Body of pancreas (tissue), 4 donors: ENCODE results near the gene RHOT2. TPM values are rescaled to one million over a fixed set of nuclear protein-coding genes. Genes with fewer than 3 reads are reported as not detected.

Experiments
- ATAC-seq: fragments of 150-250 bp; one replicate; pipeline ENCODE4 v1.9.1; 2016
- DNase-seq, 4 donors: peaks; one replicate each; pipeline ENCODE4 v3.0.0-alpha.2; 2019
- H3K27ac ChIP-seq, 4 donors: fragments of 200-600 bp; sonication (generic); 1 replicate in 3 of 4; 2 replicates in 1 of 4; pipeline versions ENCODE4 v1.5.1 to v1.6.1; 2016 to 2019; ENCODE audit warnings: mild to moderate bottlenecking in 1 of 4, mixed read lengths in 1 of 4, moderate library complexity in 1 of 4
- H3K27me3 ChIP-seq, 2 donors: fragments of 200-600 bp; sonication (generic); one replicate each; pipeline ENCODE4 v1.6.0; 2016; ENCODE audit warnings: mild to moderate bottlenecking in 1 of 2
- H3K36me3 ChIP-seq, 2 donors: fragments of 200-600 bp; sonication (generic); replicated peaks in 1 of 2; 2 replicates each; pipeline ENCODE4 v1.5.1; 2016; ENCODE audit warnings: low read depth in 2 of 2; ENCODE audit not compliant: insufficient read depth in 1 of 2
- H3K4me1 ChIP-seq: fragments of 200-600 bp; sonication (generic); one replicate; pipeline ENCODE4 v1.6.0; 2016
- H3K4me3 ChIP-seq, 2 donors: fragments of 200-600 bp; sonication (generic); 1 replicate in 1 of 2; 2 replicates in 1 of 2; pipeline ENCODE4 v1.5.1; 2016 to 2019
- H3K9me3 ChIP-seq, 3 donors: fragments of 200-600 bp; sonication (generic); 1 replicate in 2 of 3; 2 replicates in 1 of 3; pipeline ENCODE4 v1.5.1; 2016
- POLR2A ChIP-seq, 3 donors: fragments of 450-650 bp; IDR thresholded peaks; one replicate each; pipeline ENCODE4 v1.6.1; 2016; ENCODE audit warnings: antibody characterized with exemption in 3 of 3, mild to moderate bottlenecking in 2 of 3
- WGBS, 2 donors: methylation state at CpG; one replicate each; pipeline ENCODE4 v1.1.5; 2017; 5-methylcytosine and 5-hydroxymethylcytosine counted together
- intact Hi-C: fragments of 100-400 bp; cut with DNase I; formaldehyde crosslinking; loops from one replicate; pipeline ENCODE4 v1.15.1; 2023
- total RNA-seq, 2 donors: library from RNA; depleted of rRNA; stranded (reverse); fragments of >200 nt; gene quantifications; one replicate each; pipeline ENCODE4 v1.1.0, GENCODE V29; 2016
- TF ChIP-seq, protein P1 (sequence below), 7 experiments: fragments of 450-650 bp in 4 of 7; fragments of 200-600 bp in 3 of 7; sonication (generic) in 3 of 7; IDR thresholded peaks; one replicate each; pipeline ENCODE4 v1.5.1; 2016 to 2019; ENCODE audit warnings: antibody characterized with exemption in 7 of 7

Gene RHOT2
- total RNA-seq, 2 donors from 2014 or later, result 65.6 to 89.0 TPM

DNA sequence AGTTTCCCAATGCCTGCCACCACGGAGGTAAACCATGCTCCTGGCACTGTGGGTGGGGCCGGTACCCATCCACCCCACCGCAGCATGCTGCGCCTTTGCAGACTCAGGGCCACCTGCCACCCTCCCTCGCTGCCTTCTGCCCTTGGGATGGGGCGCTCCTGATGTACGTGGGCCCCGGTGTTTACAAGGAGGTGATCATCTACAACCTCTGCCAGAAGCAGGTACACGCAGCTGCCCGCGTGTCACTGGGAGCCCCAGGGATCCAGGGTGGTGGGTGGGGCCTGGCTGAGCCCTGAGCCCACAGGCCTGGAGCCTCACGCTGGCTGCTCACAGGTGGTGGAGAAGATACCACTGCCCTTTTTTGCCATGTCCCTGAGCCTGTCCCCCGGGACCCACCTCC lies 1.4 kb upstream of the RHOT2 start:
- Histone ChIP-seq H3K4me3 (no peak overlapping the region), H3K36me3 (peaks cover 0 to 10% of the 10 kb centered on the region in 2 donors), H3K27me3 (no peaks in the 10 kb centered on the region), H3K27ac (no peak overlapping the region), H3K9me3 (no peaks in the 10 kb centered on the region), H3K4me1 (peaks cover 28% of the 10 kb centered on the region)
- WGBS, 2 donors, result 85 to 94% methylated on average over 5 to 10 of the region's 13 CpGs
- DNase-seq (no peak), ATAC-seq (no peak)
- intact Hi-C loops, result no loop called here
- TF ChIP-seq POLR2A (IDR thresholded peaks at IDR 0.05), result no peak
- TF ChIP-seq, protein P1, sequence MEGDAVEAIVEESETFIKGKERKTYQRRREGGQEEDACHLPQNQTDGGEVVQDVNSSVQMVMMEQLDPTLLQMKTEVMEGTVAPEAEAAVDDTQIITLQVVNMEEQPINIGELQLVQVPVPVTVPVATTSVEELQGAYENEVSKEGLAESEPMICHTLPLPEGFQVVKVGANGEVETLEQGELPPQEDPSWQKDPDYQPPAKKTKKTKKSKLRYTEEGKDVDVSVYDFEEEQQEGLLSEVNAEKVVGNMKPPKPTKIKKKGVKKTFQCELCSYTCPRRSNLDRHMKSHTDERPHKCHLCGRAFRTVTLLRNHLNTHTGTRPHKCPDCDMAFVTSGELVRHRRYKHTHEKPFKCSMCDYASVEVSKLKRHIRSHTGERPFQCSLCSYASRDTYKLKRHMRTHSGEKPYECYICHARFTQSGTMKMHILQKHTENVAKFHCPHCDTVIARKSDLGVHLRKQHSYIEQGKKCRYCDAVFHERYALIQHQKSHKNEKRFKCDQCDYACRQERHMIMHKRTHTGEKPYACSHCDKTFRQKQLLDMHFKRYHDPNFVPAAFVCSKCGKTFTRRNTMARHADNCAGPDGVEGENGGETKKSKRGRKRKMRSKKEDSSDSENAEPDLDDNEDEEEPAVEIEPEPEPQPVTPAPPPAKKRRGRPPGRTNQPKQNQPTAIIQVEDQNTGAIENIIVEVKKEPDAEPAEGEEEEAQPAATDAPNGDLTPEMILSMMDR (IDR thresholded peaks at IDR 0.05), result no peak

DNA sequence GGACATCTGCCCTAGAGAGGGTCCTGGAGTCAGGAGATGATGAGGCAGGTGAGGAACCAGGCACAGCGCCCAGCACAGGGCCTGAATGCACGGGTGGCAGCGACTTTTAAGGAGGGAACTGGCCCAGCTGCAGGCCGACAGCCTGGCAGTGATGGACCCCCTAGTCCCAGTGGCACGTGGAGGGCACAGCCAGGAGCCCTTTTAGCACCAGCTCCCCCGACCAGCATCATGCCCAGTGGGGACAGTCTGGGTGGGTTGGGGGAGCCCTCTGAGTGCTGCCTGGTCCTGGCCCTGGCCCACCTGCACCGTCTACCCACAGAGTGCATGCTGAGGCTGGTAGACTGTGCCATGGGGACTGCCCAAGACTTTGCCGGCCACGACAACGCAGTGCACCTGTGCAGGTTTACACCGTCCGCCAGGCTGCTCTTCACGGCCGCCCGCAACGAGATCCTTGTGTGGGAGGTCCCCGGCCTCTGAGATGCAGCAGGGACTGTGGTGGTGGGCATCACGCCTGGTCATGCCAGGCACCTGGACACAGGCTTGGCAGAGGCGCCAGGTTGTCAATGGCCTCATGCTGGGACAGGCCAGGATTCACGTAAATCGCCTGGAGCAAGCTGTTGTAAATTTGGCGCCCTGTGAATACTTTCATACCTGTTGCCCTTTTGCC lies 686 bp upstream of the RHOT2 start:
- Histone ChIP-seq H3K27me3 (no peaks in the 10 kb centered on the region), H3K36me3 (peaks cover 0 to 14% of the 10 kb centered on the region in 2 donors), H3K27ac (peak overlapping the region in 3 of 4 donors; percentile 57 to 80 (median 75)), H3K9me3 (no peaks in the 10 kb centered on the region), H3K4me1 (peaks cover 23% of the 10 kb centered on the region), H3K4me3 (no peak overlapping the region)
- TF ChIP-seq, protein P1 (IDR thresholded peaks at IDR 0.05), result no peak
- no peak for TF ChIP-seq POLR2A (IDR thresholded peaks at IDR 0.05)
- WGBS, 2 donors, result 73 to 77% methylated on average over 16 to 22 of the region's 22 CpGs
- ATAC-seq (peak; percentile 2), DNase-seq (peak in 1 of 4 donors; percentile 36)
- intact Hi-C loops, result no loop called here

DNA sequence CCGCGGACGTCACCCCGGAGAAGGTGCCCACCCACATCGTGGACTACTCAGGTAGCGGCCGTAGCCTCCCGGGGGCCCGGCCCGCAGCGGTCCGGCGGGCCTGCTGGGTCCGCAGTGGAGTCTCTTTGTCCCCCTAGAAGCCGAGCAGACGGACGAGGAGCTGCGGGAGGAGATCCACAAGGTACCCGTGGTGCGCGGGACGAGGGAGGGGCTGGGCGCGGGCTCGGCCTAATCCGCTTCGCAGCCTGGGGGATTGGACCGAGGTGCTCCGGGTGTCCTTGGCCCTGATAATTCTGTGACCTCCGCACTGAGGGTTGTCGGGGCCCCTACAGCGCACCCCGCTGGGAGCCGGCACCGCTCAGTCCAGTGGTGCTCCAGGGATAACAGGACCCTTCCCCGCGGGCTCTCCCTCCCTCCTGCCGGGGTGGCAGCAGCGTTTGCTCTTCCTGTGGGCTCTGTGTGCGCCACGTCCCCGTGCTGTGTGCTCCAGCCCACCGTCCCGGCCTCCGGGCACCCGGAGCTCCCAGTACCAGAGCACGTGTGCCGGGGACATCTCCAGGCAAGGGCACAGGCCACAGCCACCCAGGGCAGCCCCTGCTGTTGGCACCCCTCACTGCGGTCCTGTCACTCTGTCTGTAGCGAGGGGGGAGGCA lies 713 bp downstream of the RHOT2 start:
- 5% methylated on average over 48 of the region's 50 CpGs; no CpG with 5 or more reads in 1 of the 2 donors for WGBS, 2 donors
- intact Hi-C loops, result no loop called here
- Histone ChIP-seq H3K36me3 (peaks cover 0 to 21% of the 10 kb centered on the region in 2 donors), H3K27ac (peak overlapping the region; percentile 42 to 80 (median 66)), H3K4me3 (peak overlapping the region; percentile 70 to 73), H3K4me1 (peaks cover 23% of the 10 kb centered on the region), H3K9me3 (no peaks in the 10 kb centered on the region), H3K27me3 (no peaks in the 10 kb centered on the region)
- TF ChIP-seq, protein P1 (IDR thresholded peaks at IDR 0.05), result no peak
- TF ChIP-seq POLR2A (IDR thresholded peaks at IDR 0.05), result no peak
- DNase-seq (no peak), ATAC-seq (no peak)

DNA sequence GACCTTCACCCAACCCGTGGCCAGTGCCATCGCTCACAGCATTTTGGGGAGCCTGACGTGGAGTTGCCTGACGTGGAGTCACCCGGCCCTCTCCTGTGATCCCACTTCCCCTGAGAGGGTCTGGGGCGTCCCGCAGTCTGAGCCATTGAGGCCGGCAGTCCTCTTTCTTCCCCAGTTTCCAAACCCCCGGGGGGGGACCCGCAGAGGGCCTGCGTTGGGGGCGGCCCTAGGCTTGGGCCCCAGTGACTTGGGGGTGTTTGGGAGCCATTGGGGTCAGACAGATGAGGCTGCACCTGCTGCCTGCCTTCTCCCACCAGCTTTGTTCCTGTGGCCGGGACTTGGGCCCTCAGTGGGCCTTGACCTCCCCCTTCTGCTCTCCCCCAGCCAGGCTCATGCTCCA lies 1.7 kb downstream of the RHOT2 start:
- peaks cover 29% of the 10 kb centered on the region for H3K4me1 ChIP-seq
- H3K27me3 ChIP-seq, result no peaks in the 10 kb centered on the region
- TF ChIP-seq, protein P1 (IDR thresholded peaks at IDR 0.05), result no peak
- TF ChIP-seq POLR2A (IDR thresholded peaks at IDR 0.05), result no peak
- peaks cover 0 to 21% of the 10 kb centered on the region in 2 donors for H3K36me3 ChIP-seq
- no peak overlapping the region for H3K4me3 ChIP-seq
- ATAC-seq (no peak), DNase-seq (no peak)
- intact Hi-C loops, result no loop called here
- WGBS, 2 donors, result 86 to 91% methylated on average over 5 to 13 of the region's 13 CpGs
- H3K27ac ChIP-seq, result no peak overlapping the region
- no peaks in the 10 kb centered on the region for H3K9me3 ChIP-seq
